Measurements from ENCODE around the gene ORMDL1. TPM values are rescaled to one million over a fixed set of nuclear protein-coding genes. Genes with fewer than 3 reads are reported as not detected.
A peak's percentile ranks its signal among the peaks of the same experiment; 100 is the strongest.

The ORMDL1 gene
- total and polyA plus RNA-seq, 2 experiments from 2014 or later, result 77.6 to 92.6 TPM

DNA sequence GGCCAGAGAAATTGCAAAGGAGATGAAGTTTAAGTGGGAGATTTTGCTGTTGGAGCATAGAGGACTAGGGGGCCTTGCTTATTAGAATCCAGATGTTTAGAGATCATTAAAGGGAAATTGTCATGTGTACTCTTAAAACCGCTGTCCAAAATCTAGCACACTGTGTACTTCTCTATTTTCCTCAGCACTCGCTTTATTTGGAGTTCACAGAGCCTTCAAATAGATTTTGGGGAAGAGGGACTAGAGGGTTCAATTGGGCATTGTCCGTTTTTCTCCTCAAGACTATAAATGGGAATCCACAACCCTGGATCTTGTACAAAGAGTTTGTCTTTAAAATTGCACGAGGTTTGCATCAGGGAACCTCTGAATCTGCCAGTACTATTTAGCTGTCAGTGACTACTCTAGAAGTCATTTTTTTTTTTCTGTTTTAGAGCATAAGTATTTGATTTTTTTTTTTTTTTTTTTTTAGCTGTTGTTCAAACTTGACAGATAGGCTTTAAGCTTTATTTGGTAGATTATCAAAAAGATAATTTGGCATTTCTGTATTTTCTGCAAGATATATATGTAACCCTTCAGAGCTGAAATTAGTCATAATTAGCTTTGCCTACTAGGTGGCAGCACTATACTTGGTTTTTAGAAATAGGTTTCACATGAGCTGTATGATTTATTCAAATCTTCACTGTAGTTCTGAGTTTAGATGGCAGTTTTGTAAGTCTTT lies 14.3 kb upstream of the ORMDL1 start:
- peaks cover 6% of the 10 kb centered on the region for H3K79me2 ChIP-seq
- no peaks in the 10 kb centered on the region for H3K9me2 ChIP-seq (replicated peaks; ENCODE audit: insufficient read depth)
- no peak overlapping the region for H3K27ac ChIP-seq
- no peak for TF ChIP-seq EZH2phosphoT487 (IDR thresholded peaks at IDR 0.05; ENCODE audit: low read depth, severe bottlenecking, unreplicated experiment)
- TF ChIP-seq, protein P1, sequence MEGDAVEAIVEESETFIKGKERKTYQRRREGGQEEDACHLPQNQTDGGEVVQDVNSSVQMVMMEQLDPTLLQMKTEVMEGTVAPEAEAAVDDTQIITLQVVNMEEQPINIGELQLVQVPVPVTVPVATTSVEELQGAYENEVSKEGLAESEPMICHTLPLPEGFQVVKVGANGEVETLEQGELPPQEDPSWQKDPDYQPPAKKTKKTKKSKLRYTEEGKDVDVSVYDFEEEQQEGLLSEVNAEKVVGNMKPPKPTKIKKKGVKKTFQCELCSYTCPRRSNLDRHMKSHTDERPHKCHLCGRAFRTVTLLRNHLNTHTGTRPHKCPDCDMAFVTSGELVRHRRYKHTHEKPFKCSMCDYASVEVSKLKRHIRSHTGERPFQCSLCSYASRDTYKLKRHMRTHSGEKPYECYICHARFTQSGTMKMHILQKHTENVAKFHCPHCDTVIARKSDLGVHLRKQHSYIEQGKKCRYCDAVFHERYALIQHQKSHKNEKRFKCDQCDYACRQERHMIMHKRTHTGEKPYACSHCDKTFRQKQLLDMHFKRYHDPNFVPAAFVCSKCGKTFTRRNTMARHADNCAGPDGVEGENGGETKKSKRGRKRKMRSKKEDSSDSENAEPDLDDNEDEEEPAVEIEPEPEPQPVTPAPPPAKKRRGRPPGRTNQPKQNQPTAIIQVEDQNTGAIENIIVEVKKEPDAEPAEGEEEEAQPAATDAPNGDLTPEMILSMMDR (IDR thresholded peaks at IDR 0.05; ENCODE audit: poor library complexity), result peak; percentile 61
- H3K36me3 ChIP-seq (replicated peaks; ENCODE audit: insufficient read depth, low read depth), result no peaks in the 10 kb centered on the region
- no peaks in the 10 kb centered on the region for H3K27me3 ChIP-seq
- no peak overlapping the region for H3K4me3 ChIP-seq
- no peaks in the 10 kb centered on the region for H3K4me1 ChIP-seq (ENCODE audit: insufficient read depth)
- no peak overlapping the region for H3K4me2 ChIP-seq
- WGBS (ENCODE audit: low lambda C conversion rate, missing lambda C conversion rate), result 89% methylated on average over 4 of the region's 4 CpGs
- H3K9me3 ChIP-seq (ENCODE audit: low read depth), result no peaks in the 10 kb centered on the region
- H2AFZ ChIP-seq, result no peak overlapping the region
- H4K20me1 ChIP-seq (ENCODE audit: insufficient read depth, poor library complexity, severe bottlenecking), result no peaks in the 10 kb centered on the region
- peak; percentile 23 for DNase-seq (ENCODE audit: low spot score)

DNA sequence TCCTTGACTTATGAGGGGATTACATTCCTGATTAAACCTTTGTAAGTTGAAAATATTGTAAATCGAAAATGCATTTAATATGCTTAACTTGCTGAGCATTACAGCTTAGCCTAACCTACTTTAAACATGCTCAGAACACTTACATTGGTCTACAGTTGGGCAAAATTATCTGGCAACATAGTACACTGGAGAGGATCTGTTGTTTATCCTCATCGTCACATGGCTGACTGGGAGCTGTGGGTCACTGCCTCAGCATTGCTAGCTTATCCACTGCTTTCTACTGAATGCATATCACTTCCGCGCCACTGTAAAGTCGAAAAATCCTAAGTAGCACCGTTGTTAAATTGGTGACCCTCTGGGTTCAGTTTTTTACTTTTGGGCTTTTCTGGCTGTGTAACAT lies 13.8 kb upstream of the ORMDL1 start:
- Histone ChIP-seq H4K20me1 (ENCODE audit: insufficient read depth, poor library complexity, severe bottlenecking) (no peaks in the 10 kb centered on the region), H3K9me2 (replicated peaks; ENCODE audit: insufficient read depth) (no peaks in the 10 kb centered on the region), H3K79me2 (peaks cover 6% of the 10 kb centered on the region), H2AFZ (no peak overlapping the region), H3K4me3 (no peak overlapping the region), H3K27me3 (no peaks in the 10 kb centered on the region), H3K4me2 (no peak overlapping the region), H3K9me3 (ENCODE audit: low read depth) (no peaks in the 10 kb centered on the region), H3K36me3 (replicated peaks; ENCODE audit: insufficient read depth, low read depth) (no peaks in the 10 kb centered on the region), H3K27ac (no peak overlapping the region), H3K4me1 (ENCODE audit: insufficient read depth) (no peaks in the 10 kb centered on the region)
- WGBS (ENCODE audit: low lambda C conversion rate, missing lambda C conversion rate), result 89% methylated on average over 6 of the region's 6 CpGs
- no peak for DNase-seq (ENCODE audit: low spot score)
- TF ChIP-seq, protein P1 (IDR thresholded peaks at IDR 0.05; ENCODE audit: poor library complexity), result no peak
- TF ChIP-seq EZH2 (IDR thresholded peaks at IDR 0.05; ENCODE audit: borderline replicate concordance) (no peak), EZH2phosphoT487 (IDR thresholded peaks at IDR 0.05; ENCODE audit: low read depth, severe bottlenecking, unreplicated experiment) (no peak)

DNA sequence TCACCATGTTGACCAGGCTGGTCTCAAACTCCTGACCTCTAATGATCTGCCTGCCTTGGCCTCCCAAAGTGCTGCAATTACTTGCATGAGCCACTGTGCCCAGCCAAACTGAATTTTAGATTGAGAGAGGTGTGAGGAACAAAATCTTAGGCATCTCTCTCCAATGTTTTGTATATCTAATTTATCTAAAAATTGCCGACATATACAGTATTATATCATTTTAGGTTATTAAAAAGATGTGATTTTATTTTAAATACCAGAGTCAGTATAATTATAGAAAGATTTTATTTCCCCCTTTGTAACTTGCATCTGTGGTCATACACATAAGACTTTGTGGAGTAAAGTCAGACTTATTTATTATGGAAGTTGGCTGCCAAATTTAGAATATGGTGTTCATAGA lies 10.2 kb upstream of the ORMDL1 start:
- DNase-seq (ENCODE audit: low spot score), result no peak

More for the DNA sequence above, 10.2 kb upstream of the ORMDL1 start:
- H3K27me3 ChIP-seq, result no peaks in the 10 kb centered on the region
- H4K20me1 ChIP-seq (ENCODE audit: insufficient read depth, poor library complexity, severe bottlenecking), result no peaks in the 10 kb centered on the region
- H2AFZ ChIP-seq, result no peak overlapping the region
- H3K36me3 ChIP-seq (replicated peaks; ENCODE audit: insufficient read depth, low read depth), result no peaks in the 10 kb centered on the region
- no peak overlapping the region for H3K27ac ChIP-seq
- TF ChIP-seq EZH2phosphoT487 (IDR thresholded peaks at IDR 0.05; ENCODE audit: low read depth, severe bottlenecking, unreplicated experiment) (no peak), EZH2 (IDR thresholded peaks at IDR 0.05; ENCODE audit: borderline replicate concordance) (no peak)
- TF ChIP-seq, protein P1 (IDR thresholded peaks at IDR 0.05; ENCODE audit: poor library complexity), result no peak
- WGBS (ENCODE audit: low lambda C conversion rate, missing lambda C conversion rate), result 100% methylated on average over 1 of the region's 1 CpG
- H3K4me2 ChIP-seq, result no peak overlapping the region
- no peaks in the 10 kb centered on the region for H3K9me2 ChIP-seq (replicated peaks; ENCODE audit: insufficient read depth)
- H3K9me3 ChIP-seq (ENCODE audit: low read depth), result no peaks in the 10 kb centered on the region
- no peaks in the 10 kb centered on the region for H3K4me1 ChIP-seq (ENCODE audit: insufficient read depth)
- H3K79me2 ChIP-seq, result peaks cover 17% of the 10 kb centered on the region
- H3K4me3 ChIP-seq, result no peak overlapping the region
